NCI-H2196 treated with DMSO at 0.1 percent for 48 hours (cell line): ENCODE results near the gene GBP1.
"Not testable (repeated sequence)": the region's sequence is repeated elsewhere in the genome, so short reads cannot be mapped to it uniquely, and the experiment has no call there.

Experiments
- DNase-seq: peaks from one replicate; lab custom pipeline; 2025; ENCODE audit not compliant: unreplicated experiment; lab: John Stamatoyannopoulos, UW

Gene GBP1, protein sequence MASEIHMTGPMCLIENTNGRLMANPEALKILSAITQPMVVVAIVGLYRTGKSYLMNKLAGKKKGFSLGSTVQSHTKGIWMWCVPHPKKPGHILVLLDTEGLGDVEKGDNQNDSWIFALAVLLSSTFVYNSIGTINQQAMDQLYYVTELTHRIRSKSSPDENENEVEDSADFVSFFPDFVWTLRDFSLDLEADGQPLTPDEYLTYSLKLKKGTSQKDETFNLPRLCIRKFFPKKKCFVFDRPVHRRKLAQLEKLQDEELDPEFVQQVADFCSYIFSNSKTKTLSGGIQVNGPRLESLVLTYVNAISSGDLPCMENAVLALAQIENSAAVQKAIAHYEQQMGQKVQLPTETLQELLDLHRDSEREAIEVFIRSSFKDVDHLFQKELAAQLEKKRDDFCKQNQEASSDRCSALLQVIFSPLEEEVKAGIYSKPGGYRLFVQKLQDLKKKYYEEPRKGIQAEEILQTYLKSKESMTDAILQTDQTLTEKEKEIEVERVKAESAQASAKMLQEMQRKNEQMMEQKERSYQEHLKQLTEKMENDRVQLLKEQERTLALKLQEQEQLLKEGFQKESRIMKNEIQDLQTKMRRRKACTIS

DNA sequence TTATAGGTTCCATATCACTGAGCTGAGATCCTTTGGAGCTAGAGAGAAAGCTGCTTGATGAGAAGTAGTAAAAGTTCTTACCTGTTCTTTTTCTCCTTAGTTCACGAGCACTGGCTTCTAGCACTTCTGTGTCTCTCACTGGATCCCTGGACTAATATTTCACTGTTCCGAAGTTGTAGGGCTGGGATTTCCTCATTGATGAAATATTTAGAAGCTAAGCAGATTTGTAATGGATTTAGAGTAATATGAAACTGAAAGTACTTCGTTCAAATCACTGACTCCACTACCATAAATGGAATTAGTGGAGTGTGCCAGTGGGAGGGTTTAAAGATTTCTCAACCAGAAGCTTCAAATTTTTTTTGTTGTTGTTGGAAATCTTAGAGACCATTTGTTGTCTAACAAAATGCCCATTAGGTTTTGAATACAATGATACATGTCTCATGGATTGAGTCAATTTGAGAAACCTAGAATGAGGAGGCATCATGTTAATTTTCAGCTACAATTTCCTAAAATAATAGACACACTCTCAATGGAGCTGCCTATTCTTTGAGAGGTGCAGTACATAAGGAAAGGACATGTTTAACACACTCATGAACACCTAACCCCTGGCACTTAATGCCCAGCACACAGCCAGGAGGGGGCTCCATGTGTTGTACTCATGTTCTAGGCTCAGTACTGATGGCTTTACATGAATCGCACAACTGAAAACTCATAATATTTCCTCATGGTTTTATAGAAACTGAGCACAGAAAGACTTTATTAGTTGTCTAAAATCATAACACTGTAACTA is at the start of gene GBP1:
GBP1 (minus strand) TSS at position 130 of the 790 bp plus-strand sequence. CDS start 1,974 bp downstream, outside the sequence.
- no peak for DNase-seq

DNA sequence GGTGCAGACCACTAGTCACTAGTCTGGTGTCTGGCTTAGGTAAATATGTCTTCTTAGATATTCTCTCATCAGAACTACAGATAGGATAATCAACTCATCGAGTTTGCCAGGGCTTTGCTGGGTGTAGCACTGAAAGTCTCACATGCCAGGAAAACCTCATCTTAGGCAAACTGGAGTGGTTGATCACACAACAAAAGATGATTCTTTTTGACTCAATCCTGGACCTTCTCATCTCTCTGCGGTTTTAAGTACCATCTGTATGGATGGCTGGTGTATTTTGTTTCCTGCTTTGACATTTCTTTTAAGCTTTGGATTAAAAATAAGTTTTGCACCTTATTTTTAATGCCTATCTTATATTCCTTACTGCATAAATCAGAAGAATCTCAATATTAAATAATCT is 49.7 kb upstream of the GBP1 start:
- no peak for DNase-seq

DNA sequence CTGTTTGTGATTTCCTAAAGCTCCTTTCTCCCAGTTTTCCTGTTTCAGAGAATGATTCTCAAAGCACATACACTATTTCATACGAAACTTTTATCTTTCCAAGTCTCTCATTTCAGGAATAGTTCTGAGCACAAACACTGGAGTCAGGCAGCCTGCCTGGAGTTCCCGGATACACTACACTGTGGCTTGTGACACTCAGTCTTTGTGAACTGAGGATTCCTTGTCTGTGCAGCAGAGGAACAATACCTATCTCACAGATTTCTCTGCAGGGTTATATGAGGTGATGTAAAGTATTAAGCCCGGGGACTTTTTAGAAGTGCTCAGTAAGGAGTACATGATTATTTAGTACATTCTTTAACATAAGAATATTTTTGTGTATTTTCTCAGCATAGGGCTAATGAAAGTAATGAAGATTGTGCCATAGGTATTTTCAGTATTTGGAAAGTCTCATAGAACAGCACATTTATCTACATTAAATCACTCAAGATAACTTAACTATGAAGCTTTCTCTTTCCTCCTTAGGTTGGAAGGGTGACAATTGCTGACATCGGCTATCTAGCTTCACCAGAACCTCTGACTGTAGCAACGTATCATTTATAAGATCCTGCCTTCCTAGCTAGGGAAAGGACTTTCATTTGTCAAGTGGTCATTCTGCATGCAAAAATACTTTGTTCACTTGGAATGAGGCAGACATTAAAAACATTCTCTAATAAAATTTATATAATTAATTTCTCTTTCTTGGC is 48.0 kb upstream of the GBP1 start:
- no peak for DNase-seq

DNA sequence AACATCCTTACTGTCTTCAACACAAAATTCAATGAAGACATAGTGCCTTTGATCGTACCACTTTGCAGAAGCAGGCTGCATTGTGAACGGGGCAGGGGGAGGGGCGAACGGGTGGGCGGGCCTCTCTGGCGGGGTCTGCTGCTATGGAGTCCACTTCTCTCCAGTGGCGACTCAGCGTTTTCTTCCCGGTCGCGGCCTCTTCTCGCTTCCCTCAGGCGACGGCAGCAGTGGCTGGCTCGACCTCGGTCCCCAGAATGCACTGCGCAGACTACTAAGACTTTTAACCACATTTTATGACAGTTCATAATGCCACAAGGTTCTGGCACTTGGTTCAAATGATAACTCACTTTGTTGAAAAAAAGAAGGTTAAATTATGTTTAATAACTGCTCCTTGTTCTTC is 39.7 kb upstream of the GBP1 start:
- DNase-seq: no peak

DNA sequence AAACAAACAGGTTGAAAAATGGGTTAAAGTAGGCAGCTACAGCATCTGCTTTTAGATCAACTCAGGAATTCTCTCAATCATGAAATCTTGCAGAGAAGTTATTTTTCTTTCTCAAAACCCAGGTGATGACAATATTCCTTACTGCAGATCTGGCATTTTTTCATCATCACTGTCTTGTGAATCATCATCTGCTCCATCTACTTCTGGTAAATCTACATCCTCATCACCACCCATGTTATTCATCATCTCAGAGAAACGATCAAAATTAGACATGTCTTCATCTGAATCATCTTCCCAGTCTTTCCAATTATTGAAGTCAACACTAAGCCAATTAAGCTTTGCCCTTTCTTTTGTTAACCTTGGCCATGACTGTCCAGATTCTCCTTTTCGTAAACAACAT is 39.1 kb upstream of the GBP1 start:
- no peak for DNase-seq

DNA sequence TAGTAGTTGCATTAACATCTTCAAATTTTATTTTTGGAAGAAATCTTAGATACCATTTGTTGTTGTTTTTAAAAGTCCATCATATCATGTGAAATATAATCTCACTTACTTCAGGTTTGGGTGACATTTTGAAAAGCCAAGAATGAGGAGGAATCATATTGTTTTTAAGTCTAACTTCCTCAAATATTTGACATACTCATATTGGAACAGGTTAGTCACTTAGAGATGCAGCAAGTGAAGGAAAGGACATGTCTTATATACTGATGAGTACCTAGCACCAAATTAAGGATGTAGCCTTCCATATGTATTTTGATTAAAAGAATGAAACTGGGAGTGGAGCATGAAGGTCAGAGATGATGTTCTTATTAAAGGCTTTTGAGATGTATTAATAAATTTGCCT is 37.0 kb upstream of the GBP1 start:
- no peak for DNase-seq

DNA sequence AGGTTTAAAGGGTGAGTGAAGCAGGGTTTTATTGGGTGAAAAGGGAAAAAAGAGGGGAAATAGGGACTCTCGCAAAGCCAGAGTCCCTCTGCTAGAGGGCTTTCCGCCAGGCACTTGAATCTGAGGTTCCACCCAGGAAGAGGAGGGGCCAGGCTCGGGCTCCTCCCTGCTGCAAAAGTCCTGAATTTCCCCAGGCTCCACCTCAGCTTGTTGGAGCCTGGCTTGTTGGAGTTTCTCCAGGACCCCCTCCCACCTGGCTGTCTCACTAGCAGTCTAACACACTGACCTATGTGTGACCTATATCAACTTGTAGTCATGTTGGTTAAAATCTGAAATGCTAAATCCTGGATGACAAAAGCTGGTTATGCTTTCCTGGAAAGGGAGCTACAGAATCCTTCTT is 35.4 kb upstream of the GBP1 start:
- DNase-seq: no peak

DNA sequence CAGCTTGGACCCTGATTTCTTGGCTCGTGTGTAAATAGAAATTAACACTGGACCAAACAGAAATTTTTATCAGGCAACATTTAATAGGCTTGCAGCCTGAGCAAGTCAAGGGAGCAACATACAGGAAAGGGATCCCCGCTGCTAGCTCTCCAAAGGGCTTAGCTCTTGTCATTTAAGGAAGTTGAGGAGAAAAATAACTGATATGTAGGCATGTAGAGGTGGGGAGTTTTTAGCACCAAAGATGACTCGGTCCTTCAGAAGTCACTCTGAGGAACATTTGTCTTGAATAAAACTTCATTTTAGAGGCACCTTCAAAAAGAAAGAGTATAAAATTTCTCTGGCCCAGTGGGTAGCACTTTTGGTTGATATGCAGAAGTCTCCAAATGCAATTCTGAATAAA is 33.8 kb upstream of the GBP1 start:
- DNase-seq: no peak

DNA sequence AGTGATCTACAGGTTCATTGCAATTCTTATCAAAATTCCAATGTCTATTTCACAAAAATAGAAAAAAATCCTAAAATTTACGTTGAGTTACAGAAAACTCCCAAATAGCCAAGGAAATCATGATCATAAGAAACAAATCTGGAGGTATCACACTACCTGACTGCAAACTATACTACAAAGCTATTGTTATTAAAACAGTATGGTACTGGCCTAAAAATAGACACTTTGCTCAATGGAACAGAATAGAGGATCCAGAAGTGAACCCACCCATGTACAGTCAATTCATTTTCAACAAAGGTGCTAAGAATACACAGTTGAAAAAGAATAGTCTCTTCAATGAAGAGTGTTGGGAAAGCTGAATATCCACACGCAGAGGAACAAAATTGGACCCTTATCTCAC is 30.7 kb upstream of the GBP1 start:
- DNase-seq: no peak

DNA sequence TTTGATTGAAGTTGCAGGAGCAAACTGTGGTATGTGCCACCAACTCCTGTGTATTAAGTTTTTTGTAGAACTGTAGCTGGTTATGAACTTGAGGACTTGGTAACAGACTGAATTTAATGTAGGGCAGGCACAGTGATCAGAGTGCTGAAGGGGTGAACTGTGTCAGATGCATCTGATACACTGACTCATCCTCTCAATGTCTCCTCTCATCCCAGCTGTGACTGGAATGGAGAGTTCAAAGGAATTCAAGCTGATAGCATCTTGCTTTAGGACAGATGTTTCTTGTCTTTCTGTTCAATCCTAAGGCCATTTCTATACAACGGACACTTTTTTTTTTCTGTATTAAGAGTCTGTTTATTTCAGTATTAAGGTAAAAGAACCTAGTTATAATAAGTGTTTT is 25.0 kb upstream of the GBP1 start:
- no peak for DNase-seq

DNA sequence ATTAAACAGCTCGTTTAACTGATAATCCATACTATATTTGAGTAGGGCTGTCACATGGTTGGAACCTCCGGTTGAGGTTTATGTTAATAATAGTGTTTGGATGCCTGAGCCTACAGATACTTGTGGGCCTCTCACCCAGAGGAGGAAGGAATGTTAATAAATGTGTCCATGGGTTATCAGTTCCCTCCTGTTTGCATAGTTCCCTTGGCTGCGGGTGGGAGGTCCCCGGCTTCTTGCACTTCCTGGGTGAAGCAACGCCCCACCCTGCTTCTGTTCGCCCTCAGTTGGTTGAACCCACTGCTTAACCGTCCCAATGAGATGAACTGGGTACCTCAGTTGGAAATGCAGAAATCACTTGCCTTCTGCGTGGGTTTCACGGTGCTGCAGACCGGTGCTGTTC is 23.6 kb upstream of the GBP1 start:
- DNase-seq: no peak

DNA sequence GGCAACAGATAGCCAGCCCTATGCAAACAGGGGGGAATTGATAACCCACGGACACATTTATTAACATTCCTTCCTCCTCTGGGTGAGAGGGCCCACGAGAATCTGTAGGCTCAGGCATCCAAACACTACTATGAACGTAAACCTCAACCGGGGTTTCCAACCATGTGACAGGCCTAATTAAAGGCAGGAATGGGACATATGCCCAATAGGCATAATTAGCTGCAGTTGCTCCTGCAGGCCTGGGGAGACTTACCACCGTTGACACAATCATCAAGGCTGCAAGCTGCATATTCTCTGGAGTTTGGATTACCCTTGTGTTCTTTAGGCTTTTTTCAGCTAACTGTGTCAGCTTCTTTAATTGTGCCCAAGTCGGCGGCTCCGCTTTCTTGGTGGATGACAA is 22.2 kb upstream of the GBP1 start:
- no peak for DNase-seq

DNA sequence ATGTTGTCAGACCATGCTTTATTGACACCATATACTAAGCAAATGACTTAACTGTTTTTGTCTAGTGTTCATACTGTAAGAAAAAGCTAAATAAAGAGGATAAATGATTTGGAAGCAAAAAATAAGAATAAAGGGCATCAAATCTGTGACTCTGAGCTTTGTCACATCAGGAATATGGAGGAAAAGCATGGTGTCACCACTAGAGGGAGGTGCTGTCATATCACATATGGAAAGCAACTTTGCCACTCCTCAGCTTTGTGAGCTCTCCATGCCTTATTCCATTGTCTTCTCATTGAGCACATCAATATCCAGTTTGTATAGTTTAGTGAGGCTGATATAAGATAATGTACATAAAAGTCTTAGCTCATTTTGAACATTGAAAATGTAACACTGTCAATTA is 20.8 kb upstream of the GBP1 start:
- no peak for DNase-seq

DNA sequence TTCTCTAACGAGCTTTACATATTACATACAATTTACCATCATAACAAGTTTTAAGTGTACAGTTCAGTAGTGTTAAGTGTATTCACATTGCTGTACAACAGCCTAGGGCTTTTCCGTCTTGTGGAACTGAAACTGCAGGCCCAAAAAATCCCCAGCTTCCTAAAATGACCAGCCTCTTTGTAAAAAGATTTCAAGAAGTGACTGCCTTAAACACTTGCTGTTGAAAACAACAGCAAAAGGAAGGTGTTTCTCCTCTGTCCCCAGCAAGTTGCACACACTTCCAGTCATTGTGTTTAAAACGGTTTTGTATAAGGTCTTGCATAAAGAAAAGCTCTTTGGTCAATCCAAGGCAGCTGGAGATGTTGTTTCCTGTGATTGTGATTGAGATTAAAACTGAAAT is 16.0 kb upstream of the GBP1 start:
- DNase-seq: no peak

DNA sequence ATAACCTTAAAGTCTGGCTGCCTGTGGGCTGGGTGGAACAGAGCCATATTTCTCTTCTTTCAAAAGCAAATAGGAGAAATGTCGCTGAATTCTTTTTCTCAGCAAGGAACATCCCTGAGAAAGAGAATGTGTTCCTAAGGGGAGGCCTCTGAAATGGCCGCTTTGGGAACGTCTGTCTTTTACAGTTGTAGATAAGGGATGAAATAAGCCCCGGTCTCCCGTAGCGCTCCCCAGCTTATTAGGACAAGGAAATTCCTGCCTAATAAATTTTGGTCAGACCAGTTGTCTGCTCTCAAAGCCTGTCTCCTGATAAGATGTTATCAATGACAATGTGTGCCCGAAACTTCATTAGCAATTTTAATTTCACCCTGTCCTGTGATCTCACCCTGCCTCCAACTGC is 15.1 kb upstream of the GBP1 start:
- not testable (repeated sequence) for DNase-seq

DNA sequence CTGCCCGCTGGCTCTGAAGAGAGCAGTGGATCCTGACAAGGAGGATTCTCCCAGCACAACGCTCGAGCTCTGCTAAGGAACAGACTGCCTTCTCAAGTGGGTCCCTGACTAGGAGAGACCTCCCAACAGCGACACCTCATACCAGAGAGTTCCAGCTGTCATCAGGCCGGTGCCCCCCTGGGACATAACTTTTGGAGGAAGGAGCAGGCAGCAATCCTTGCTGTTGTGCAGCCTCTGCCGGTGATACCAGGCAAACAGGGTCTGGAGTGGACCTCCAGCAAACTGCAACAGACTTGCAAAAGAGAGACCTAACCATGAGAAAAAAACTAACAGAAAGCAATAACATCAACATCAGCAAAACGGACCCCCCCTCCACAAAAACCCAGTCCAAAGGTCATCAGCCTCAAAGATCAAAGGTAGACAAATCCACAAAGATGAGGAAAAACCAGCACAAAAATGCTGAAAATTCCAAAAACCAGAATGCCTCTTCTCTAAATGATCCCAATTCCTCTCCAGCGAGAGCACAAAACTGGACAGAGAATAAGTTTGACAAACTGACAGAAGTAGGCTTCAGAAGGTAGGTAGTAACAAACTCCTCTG is 7.6 kb upstream of the GBP1 start:
- DNase-seq: not testable (repeated sequence)

DNA sequence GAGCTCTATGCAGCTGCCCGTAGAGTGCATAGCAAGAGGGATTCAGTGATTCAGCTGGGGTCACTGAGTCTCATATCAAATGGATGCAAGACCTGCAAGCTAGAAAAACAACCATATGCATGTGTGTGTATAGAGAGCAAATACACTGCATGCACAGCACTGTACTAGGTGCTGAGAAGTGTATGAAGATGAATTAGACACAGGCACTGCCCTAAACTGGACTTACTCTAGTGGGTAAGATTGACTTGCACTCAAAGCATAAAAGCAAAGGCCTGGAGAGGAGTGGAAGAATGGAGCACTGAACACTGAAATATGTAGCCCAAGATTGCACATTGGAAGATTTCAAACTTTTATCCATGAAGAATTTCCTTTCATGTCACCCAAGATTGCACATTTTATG is 5.5 kb upstream of the GBP1 start:
- no peak for DNase-seq

DNA sequence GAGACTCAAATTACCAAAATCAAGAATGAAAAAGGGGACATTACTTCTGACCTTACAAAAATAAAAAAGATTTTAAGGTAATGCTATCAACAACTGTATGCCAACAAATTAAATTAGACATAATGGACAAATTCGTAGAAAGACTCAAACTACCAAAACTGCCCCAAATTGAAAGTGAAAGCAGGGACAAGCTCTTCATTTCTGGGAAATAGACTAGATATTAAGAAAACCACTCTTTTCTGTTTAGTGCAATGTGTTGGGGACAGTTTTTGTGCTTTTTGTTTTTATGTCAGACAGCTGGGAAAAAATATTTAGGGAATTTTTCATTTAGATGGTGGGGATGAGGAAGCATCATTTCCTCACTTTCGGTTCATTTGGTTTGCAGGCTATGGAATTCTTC is 4.9 kb upstream of the GBP1 start:
- no peak for DNase-seq

DNA sequence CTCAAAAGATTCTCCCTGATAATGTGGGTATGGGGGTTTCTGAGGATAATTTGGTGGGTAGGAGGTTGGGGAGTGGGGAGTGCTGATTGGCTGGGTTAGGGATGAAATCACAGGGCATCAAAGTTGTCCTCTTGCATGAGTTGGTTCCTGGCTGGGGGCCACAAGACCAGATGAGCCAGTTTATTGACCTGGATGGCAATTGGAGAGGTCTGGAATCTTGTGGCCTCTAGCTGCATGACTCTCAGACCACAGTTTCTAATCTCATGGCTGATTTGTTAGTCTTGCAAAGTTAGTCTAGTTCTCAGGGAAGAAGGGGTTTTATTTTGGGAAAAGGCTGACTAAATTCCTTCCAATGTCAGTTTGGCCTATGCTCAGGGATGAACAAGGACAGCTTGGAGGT is 3.3 kb upstream of the GBP1 start:
- DNase-seq: no peak

DNA sequence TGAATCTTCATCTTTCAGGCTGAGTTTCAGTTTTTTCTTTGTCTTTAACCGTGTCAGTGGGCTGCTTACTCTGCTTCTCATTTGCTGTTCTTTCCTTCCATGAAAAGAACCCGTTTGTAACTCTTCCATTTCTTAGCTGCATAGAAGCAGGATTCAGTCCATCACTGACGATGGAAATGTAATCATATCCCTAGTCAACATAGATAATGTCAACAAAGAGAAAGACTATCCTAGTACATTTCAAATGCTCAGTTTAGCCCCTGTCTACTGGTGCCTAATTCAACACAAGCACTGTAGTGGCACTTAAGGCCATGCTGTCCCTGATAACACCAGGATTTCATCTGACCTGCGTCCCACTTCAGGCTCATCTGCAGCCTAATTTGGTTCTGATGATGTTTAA is 376 bp downstream of the GBP1 start:
- no peak for DNase-seq

DNA sequence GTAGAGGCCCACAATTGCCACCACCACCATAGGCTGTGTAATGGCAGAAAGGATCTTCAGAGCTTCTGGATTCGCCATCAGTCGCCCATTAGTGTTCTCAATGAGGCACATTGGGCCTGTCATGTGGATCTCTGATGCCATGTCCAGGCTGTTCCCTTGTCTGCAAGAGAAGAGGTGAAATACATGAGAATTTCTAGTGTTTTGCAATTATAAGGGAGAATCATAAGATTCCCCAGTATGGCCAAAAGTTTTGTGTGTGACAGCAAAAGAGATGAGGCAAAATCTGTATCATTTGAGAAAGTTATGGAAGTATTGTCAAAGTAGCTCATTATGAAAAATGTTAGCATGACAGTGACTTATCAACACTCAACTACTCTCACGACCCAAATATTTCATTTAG is 1.9 kb downstream of the GBP1 start:
- DNase-seq: no peak
